Adrenal gland (tissue), 5 donors: ENCODE results near the gene THNSL1.

Source experiments
- CTCF ChIP-seq, 6 experiments: fragments of 450-650 bp in 4 of 6; fragments of 200-600 bp in 2 of 6; sonication (generic) in 1 of 6; IDR thresholded peaks; 1 replicate in 5 of 6; 2 replicates in 1 of 6; pipeline versions ENCODE4 v1.5.1 to v1.8.0; 2016 to 2021; ENCODE audit warnings: antibody characterized with exemption in 6 of 6, mild to moderate bottlenecking in 2 of 6, moderate library complexity in 1 of 6
- POLR2A ChIP-seq, 2 donors: fragments of 450-650 bp; IDR thresholded peaks; one replicate each; pipeline ENCODE4 v1.6.1; 2017; ENCODE audit warnings: antibody characterized with exemption in 2 of 2, mild to moderate bottlenecking in 2 of 2, moderate library complexity in 1 of 2
- donor health status: DM: no; HTN: no; CAD: no.

DNA sequence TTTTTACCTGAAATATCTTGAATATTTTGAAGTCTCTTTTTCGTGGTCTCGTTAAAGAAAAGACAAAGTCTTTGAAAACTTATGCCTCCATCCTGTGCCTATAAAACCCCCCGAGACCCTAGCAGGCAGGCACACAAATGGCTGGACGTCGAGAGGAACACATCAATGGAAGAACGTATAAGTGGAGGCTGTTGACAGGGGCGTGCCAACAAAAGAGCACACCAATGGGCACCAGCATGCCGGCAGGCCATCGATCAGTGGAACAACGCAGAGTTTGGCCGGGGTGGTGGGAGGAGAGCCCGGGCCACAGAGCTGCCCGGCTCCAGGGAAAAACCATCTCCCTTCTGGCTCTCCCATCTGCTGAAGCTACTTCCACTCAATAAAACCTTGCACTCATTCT lies 25.1 kb upstream of the THNSL1 start:
- TF ChIP-seq CTCF (IDR thresholded peaks at IDR 0.05) (no peak), POLR2A (IDR thresholded peaks at IDR 0.05) (no peak)
